Thoracic aorta (tissue), 2 donors: ENCODE results near the gene ELOF1. TPM values are rescaled to one million over a fixed set of nuclear protein-coding genes. Genes with fewer than 3 reads are reported as not detected.
"Not testable (repeated sequence)": the region's sequence is repeated elsewhere in the genome, so short reads cannot be mapped to it uniquely, and the experiment has no call there.

Experiments used
- ATAC-seq: fragments of 150-250 bp; one replicate; pipeline ENCODE4 v1.8.0; 2017; ENCODE audit warnings: low read depth; ENCODE audit not compliant: insufficient number of reproducible peaks, low FRiP score
- DNase-seq: peaks from one replicate; pipeline ENCODE4 v3.0.0-alpha.2; 2020; ENCODE audit warnings: low spot score
- H3K27ac ChIP-seq, 2 donors: fragments of 200-600 bp; sonication (generic); 1 replicate in 1 of 2; 2 replicates in 1 of 2; pipeline ENCODE4 v1.5.1; 2016; ENCODE audit warnings: mild to moderate bottlenecking in 2 of 2, moderate library complexity in 2 of 2
- H3K27me3 ChIP-seq: fragments of 200-600 bp; sonication (generic); replicated peaks from 2 replicates; pipeline ENCODE4 v1.6.0; 2016; ENCODE audit warnings: mild to moderate bottlenecking; ENCODE audit not compliant: insufficient read depth
- H3K36me3 ChIP-seq: fragments of 200-600 bp; sonication (generic); one replicate; pipeline ENCODE4 v1.5.1; 2016
- H3K4me1 ChIP-seq, 2 donors: fragments of 200-600 bp; sonication (generic); 1 replicate in 1 of 2; 2 replicates in 1 of 2; pipeline versions ENCODE4 v1.5.1 to v1.6.0; 2016; ENCODE audit warnings: low read depth in 2 of 2, mild to moderate bottlenecking in 1 of 2; ENCODE audit not compliant: control insufficient read depth in 1 of 2
- H3K4me3 ChIP-seq: fragments of 200-600 bp; sonication (generic); 2 replicates; pipeline ENCODE4 v1.5.1; 2016; ENCODE audit warnings: mild to moderate bottlenecking
- H3K9me3 ChIP-seq: fragments of 200-600 bp; sonication (generic); 2 replicates; pipeline ENCODE4 v1.5.1; 2016
- total RNA-seq, 2 donors: library from RNA; depleted of rRNA; stranded (reverse); fragments of >200 nt; gene quantifications; one replicate each; pipeline versions ENCODE4 v1.1.0 to v1.2.3, GENCODE V29; 2016
- TF ChIP-seq, protein P1 (sequence below): fragments of 200-600 bp; sonication (generic); IDR thresholded peaks from one replicate; pipeline ENCODE4 v1.5.1; 2019; ENCODE audit warnings: antibody characterized with exemption

The ELOF1 gene
- total RNA-seq = 10 to 100 TPM; 24.3 to 36.6 TPM

DNA sequence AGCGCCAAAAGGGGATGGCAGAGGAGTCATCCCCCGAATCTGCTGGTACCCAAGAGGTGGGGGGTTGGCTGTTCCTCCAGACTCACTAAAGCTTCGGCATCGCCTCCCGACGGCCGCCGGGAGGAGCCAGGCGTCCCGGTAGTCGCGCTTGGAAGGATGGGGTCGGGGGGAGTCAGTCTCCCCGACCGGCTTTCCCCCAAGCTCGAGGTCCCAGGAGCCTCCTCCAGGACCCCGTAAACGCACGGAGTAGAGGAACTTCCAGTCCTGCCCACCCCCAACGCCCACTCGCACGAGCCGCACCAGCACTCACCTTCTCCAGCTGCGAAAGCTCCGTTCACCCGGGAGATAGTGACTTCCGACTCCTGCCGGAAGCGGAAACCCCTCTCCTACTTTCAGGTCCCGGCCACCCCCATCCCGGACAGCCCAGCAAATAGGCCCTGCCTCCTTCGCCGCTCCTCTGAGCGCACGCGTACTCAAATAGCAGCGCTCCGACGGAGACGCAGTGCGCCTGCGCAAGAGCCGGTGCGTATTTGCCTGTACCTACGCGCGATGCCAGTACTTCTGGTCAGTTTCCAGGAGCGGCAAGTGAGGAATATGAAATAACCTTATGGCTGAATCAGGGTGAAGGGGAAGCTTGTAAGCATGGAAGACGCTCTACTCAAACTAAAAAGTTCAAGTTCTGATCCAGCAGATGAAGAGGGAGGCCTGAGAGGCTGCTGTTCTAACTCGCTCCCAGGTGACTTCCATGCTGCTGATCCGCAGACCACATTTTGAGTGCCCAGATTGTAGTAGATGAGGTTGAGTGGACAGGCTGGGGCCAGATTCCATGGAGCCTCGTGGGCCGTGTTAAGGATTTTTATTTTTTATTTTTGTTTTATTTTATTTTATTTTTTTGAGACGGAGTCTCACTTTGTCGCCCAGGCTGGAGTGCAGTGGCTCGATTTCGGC, at the start of gene ELOF1:
TSS of gene ELOF1 (minus strand) at position 350 of the 948 bp plus-strand sequence. CDS start 4,883 bp downstream, outside the sequence.
- TF ChIP-seq, protein P1, sequence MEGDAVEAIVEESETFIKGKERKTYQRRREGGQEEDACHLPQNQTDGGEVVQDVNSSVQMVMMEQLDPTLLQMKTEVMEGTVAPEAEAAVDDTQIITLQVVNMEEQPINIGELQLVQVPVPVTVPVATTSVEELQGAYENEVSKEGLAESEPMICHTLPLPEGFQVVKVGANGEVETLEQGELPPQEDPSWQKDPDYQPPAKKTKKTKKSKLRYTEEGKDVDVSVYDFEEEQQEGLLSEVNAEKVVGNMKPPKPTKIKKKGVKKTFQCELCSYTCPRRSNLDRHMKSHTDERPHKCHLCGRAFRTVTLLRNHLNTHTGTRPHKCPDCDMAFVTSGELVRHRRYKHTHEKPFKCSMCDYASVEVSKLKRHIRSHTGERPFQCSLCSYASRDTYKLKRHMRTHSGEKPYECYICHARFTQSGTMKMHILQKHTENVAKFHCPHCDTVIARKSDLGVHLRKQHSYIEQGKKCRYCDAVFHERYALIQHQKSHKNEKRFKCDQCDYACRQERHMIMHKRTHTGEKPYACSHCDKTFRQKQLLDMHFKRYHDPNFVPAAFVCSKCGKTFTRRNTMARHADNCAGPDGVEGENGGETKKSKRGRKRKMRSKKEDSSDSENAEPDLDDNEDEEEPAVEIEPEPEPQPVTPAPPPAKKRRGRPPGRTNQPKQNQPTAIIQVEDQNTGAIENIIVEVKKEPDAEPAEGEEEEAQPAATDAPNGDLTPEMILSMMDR = peak; percentile 22
- Histone ChIP-seq H3K36me3 (peaks cover 12% of the 10 kb centered on the region), H3K27ac (peak within 1 kb of the TSS; percentile 51 to 71), H3K4me1 (peaks cover 14 to 31% of the 10 kb centered on the region in 2 donors), H3K27me3 (no peaks in the 10 kb centered on the region), H3K4me3 (peak within 1 kb of the TSS; percentile 79), H3K9me3 (no peaks in the 10 kb centered on the region)
- ATAC-seq (peak; percentile 73), DNase-seq (peak; percentile 95)

DNA sequence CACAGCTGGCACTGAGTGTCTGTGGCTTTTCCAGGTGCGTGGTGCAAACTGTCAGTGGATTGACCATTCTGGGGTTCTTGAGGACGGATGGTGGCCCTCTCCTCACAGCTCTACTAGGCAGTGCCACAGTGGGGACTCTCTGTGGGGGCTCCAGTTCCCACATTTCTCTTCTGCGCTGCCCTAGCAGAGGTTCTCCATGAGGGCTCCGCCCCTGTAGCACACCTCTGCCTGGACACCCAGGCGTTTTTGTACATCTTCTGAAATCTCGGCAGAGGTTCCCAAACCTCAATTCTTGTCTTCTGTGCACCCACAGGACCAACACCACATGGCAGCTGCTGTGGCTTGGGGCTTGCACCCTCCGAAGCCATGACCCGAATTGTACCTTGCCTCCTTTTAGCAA, 47.5 kb upstream of the ELOF1 start:
- no peak for DNase-seq
- no peak overlapping the region for H3K27ac ChIP-seq
- ATAC-seq = no peak
- no peak overlapping the region for H3K4me3 ChIP-seq
- H3K27me3 ChIP-seq = no peaks in the 10 kb centered on the region
- no peaks in the 10 kb centered on the region for H3K9me3 ChIP-seq
- H3K4me1 ChIP-seq = no peaks in the 10 kb centered on the region
- H3K36me3 ChIP-seq = peaks cover 5% of the 10 kb centered on the region
- TF ChIP-seq, protein P1 = no peak

DNA sequence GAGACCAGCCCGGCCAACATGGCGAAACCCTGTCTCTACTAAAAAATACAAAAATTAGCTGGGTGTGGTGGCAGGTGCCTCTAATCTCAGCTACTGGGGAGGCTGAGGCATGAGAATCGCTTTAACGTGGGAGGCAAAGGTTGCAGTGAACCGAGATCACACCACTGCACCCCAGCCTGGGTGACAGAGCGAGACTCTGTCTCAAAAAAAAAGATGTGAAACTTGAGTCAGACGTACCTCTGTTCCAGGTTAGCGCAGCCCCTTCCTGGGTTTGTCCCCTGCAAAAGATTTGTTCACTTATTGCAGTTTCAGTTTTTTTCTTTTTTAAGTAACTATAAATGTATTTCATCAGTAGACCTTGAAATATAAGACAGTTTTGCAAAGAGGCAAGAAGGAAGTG, 40.7 kb upstream of the ELOF1 start:
- not testable (repeated sequence) for DNase-seq, H3K4me3 ChIP-seq, H3K27ac ChIP-seq, ATAC-seq, H3K36me3 ChIP-seq, H3K9me3 ChIP-seq, H3K27me3 ChIP-seq
- peaks cover 7 to 16% of the 10 kb centered on the region in 2 donors for H3K4me1 ChIP-seq

DNA sequence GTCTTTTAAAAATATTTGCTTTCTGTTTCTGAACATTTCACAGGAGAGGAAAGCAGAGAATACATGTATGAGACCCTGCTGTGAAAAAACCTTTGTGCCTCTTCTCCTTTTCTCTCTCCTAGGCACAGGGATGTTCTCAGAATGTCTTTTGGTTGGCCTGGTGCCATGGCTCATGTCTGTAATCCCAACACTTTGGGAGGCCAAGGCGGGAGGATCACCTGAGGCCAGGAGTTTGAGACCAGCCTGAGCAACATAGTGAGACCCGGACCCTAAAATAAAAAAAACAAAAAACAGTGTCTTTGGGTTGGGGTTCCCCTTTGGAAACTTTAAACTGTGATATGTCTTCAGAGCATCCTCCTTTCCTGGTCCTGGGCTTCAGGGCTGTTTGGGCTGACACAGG, 39.7 kb upstream of the ELOF1 start:
- DNase-seq (no peak), ATAC-seq (no peak)
- Histone ChIP-seq H3K4me1 (peaks cover 7 to 16% of the 10 kb centered on the region in 2 donors), H3K4me3 (no peak overlapping the region), H3K36me3 (no peaks in the 10 kb centered on the region), H3K9me3 (no peaks in the 10 kb centered on the region), H3K27ac (no peak overlapping the region), H3K27me3 (no peaks in the 10 kb centered on the region)
- TF ChIP-seq, protein P1 = no peak

DNA sequence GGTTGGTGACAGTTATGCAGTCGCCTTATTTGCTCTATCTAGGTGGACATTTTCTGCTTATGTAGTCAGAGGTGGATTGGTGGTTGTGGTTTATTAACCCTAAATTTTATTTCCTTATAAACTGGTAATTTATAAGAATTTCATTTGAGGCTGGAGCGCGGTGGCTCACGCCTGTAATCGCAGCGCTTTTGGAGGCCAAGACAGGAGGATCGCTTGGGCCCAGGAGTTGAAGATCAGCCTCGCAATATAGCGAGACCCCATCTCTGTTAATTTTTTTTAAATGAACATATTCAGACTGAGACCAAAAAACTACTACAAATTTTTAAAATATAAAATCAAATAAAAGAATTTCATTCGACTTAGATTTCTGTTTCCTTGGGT, 39.1 kb upstream of the ELOF1 start:
- DNase-seq = no peak
- no peaks in the 10 kb centered on the region for H3K9me3 ChIP-seq
- no peak overlapping the region for H3K27ac ChIP-seq
- no peak for ATAC-seq
- H3K36me3 ChIP-seq = no peaks in the 10 kb centered on the region
- TF ChIP-seq, protein P1 = no peak
- H3K4me1 ChIP-seq = peaks cover 7 to 16% of the 10 kb centered on the region in 2 donors
- peak overlapping the region; percentile 93 for H3K4me3 ChIP-seq
- H3K27me3 ChIP-seq = no peaks in the 10 kb centered on the region
